IMR-90 (cell line): ENCODE measurements around the gene DHRSX.

ENCODE experiments used
- CTCF ChIP-seq: conservative IDR thresholded peaks from 2 replicates; pipeline ENCODE4 v1.5.1; 2012; ENCODE audit warnings: mild to moderate bottlenecking, low read depth, low read length, improper control_type of control experiment
- MXI1 ChIP-seq: IDR thresholded peaks from 2 replicates; pipeline ENCODE4 v1.6.1; 2012; ENCODE audit warnings: low read depth, mild to moderate bottlenecking, low read length, moderate library complexity, borderline replicate concordance
- POLR2A ChIP-seq: IDR thresholded peaks from 2 replicates; pipeline ENCODE4 v1.6.1; 2012; ENCODE audit warnings: mild to moderate bottlenecking, low read depth, low read length

- TF ChIP-seq MXI1 = no peak
- TF ChIP-seq CTCF = no peak
- TF ChIP-seq POLR2A = no peak
Observed at GRCh38 chrX:2503591-2504500, 3.1 kb upstream of the DHRSX start.
